HFFc6 (cell line): Measurements from ENCODE around the gene FPR3. TPM values are rescaled to one million over a fixed set of nuclear protein-coding genes. Genes with fewer than 3 reads are reported as not detected.

Source experiments
- DNase-seq: peaks from one replicate; pipeline ENCODE4 v3.0.0-alpha.2; 2018
- H3K27ac Mint-ChIP-seq: 2 replicates; pipeline ENCODE4 v1.8.0; 2020; ENCODE audit warnings: mild to moderate bottlenecking, mixed read lengths
- H3K27me3 Mint-ChIP-seq: 2 replicates; pipeline ENCODE4 v1.8.0; 2021; ENCODE audit warnings: mild to moderate bottlenecking, moderate library complexity, mixed read lengths; ENCODE audit not compliant: insufficient read depth
- H3K36me3 Mint-ChIP-seq: 2 replicates; pipeline ENCODE4 v1.8.0; 2021; ENCODE audit warnings: low read depth, mixed read lengths
- H3K4me1 Mint-ChIP-seq: 2 replicates; pipeline ENCODE4 v1.8.0; 2020; ENCODE audit warnings: low read depth, mixed read lengths
- H3K4me3 Mint-ChIP-seq: 2 replicates; pipeline ENCODE4 v1.8.0; 2020; ENCODE audit warnings: mild to moderate bottlenecking, moderate library complexity, mixed read lengths
- H3K9me3 Mint-ChIP-seq: 2 replicates; pipeline ENCODE4 v1.8.0; 2020; ENCODE audit warnings: mild to moderate bottlenecking, mixed read lengths
- total RNA-seq, 6 experiments: library from RNA; stranded (reverse); fragmentation: NEBNext Ultra II Directional; extraction: Animal tissue kit (Norgen Biotek cat#: 25700); gene quantifications; 2 replicates in 1 of 6; 3 replicates in 5 of 6; pipeline ENCODE4 v1.2.3, GENCODE V29; 2021
- TF ChIP-seq, protein P1 (sequence below): fragments of 200-600 bp; sonication (generic); IDR thresholded peaks from 2 replicates; pipeline ENCODE4 v1.5.0; 2021; ENCODE audit warnings: antibody characterized with exemption, mild to moderate bottlenecking

The FPR3 gene
- total RNA-seq, 6 experiments from 2014 or later = not detected

DNA sequence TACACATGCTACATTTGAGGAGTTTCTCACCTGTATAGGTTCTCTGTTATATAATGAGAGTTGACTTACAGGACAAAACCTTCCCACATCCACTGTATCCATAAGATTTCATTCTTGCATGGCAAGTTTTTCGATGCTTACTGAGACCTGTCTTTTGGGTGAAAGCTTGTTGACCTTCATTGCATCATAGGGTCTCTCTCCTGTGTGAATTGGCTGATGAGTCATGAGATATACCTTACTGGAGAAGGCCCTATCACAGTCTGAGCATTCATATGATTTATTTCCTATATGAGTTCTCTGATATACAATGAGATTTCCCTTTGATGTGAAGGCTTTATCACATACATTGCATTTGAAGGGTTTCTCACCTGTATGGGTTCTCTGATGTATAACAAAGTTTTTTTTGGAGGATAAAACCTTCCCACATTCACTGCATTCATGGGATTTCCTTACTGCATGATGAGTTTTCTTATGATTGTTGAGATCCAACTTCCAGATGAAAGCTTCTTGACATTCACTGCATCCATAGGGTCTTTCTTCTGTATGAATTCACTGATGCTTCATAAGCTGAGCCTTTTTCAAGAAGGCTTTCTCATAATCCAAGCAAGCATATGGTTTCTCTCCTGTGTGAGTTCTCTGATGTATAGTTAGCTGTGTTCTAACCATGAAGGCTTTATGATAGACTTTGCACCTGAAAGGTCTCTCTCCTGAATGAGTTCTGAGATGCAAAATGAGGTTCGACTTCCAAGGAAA lies 67.1 kb downstream of the FPR3 start:
- no peak for DNase-seq
- peaks cover 52% of the 10 kb centered on the region for H3K36me3 Mint-ChIP-seq
- peaks cover 93% of the 10 kb centered on the region for H3K9me3 Mint-ChIP-seq
- H3K27ac Mint-ChIP-seq = no peak overlapping the region
- H3K27me3 Mint-ChIP-seq = no peaks in the 10 kb centered on the region
- TF ChIP-seq, protein P1, sequence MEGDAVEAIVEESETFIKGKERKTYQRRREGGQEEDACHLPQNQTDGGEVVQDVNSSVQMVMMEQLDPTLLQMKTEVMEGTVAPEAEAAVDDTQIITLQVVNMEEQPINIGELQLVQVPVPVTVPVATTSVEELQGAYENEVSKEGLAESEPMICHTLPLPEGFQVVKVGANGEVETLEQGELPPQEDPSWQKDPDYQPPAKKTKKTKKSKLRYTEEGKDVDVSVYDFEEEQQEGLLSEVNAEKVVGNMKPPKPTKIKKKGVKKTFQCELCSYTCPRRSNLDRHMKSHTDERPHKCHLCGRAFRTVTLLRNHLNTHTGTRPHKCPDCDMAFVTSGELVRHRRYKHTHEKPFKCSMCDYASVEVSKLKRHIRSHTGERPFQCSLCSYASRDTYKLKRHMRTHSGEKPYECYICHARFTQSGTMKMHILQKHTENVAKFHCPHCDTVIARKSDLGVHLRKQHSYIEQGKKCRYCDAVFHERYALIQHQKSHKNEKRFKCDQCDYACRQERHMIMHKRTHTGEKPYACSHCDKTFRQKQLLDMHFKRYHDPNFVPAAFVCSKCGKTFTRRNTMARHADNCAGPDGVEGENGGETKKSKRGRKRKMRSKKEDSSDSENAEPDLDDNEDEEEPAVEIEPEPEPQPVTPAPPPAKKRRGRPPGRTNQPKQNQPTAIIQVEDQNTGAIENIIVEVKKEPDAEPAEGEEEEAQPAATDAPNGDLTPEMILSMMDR = no peak
- H3K4me1 Mint-ChIP-seq = no peaks in the 10 kb centered on the region
- no peak overlapping the region for H3K4me3 Mint-ChIP-seq

DNA sequence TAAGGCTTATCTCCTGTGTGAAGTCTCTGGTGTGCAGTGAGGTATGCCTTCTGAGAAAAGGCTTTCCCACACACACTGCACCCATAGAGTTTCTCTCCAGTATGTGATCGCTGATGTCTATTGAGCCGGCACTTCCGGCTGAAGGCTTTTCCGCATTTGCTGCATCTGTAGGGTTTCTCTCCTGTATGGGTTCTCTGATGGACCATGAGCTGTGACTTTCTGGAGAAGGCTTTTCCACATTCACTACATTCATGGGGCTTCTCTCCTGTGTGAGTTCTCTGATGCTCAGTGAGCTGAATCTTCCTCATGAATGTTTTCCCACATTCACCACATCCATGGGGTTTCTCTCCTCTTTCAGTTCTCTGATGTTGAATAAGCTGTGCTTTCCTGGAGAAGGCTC lies 78.1 kb downstream of the FPR3 start:
- peaks cover 97% of the 10 kb centered on the region for H3K9me3 Mint-ChIP-seq
- H3K4me3 Mint-ChIP-seq = no peak overlapping the region
- H3K27me3 Mint-ChIP-seq = no peaks in the 10 kb centered on the region; the same call in 1 of the 2 replicates
- no peak overlapping the region for H3K27ac Mint-ChIP-seq
- DNase-seq = no peak
- H3K36me3 Mint-ChIP-seq = peaks cover 99% of the 10 kb centered on the region
- TF ChIP-seq, protein P1 = no peak
- no peaks in the 10 kb centered on the region for H3K4me1 Mint-ChIP-seq

Other genes starting within 250 kb of the FPR3 start
- 10 to 100 TPM; 19.6 to 29.5 (median 21.6) TPM for gene ZNF175, start 223.9 kb upstream of the FPR3 start, total RNA-seq
- gene SIGLEC5, start 164.8 kb upstream of the FPR3 start, total RNA-seq = not detected
- gene SIGLEC14, start 148.3 kb upstream of the FPR3 start, total RNA-seq = not detected
- gene SPACA6, start 101.8 kb upstream of the FPR3 start, total RNA-seq = 10 to 100 TPM; 12.2 to 14.9 (median 13.3) TPM
- gene HAS1, start 71.2 kb upstream of the FPR3 start, total RNA-seq = not detected
- under 1 TPM in 5 of 6 experiments, not detected in 1; 0.26 to 0.53 (median 0.34) TPM for gene FPR1, start 43.3 kb upstream of the FPR3 start, total RNA-seq
- not detected for gene FPR2, start 34.0 kb upstream of the FPR3 start, total RNA-seq
- 1 to 10 TPM; 1.7 to 2.0 (median 1.8) TPM for gene ZNF577, start 92.8 kb downstream of the FPR3 start, total RNA-seq
- gene ZNF649, start 109.9 kb downstream of the FPR3 start, total RNA-seq = 1 to 10 TPM; 2.9 to 4.4 (median 4.1) TPM
- gene ZNF613, start 132.3 kb downstream of the FPR3 start, total RNA-seq = 1 to 10 TPM; 2.7 to 5.4 (median 3.8) TPM
- gene ZNF350, start 191.7 kb downstream of the FPR3 start, total RNA-seq = 1 to 10 TPM; 4.8 to 7.0 (median 5.6) TPM
- gene ZNF615, start 213.1 kb downstream of the FPR3 start, total RNA-seq = 1 to 10 TPM; 4.4 to 5.7 (median 4.8) TPM
- gene ZNF614, start 233.2 kb downstream of the FPR3 start, total RNA-seq = 1 to 10 TPM; 4.1 to 7.2 (median 5.3) TPM